ENCODE results near the gene PLK1.

The PLK1 gene

GRCh38 chr16:23666571-23667354, 11.9 kb upstream of the PLK1 start:
- H3K27ac ChIP-seq = no peak overlapping the region
- POLR2A ChIA-PET (ENCODE audit: low non-redundant PET) = no interaction called here
- CTCF ChIA-PET = interaction anchor here (2.1 kb wide), 1 partner anchor 12 kb away, joined by 5 read pairs; the partner anchor contains the start of gene PLK1
- no peak for TF ChIP-seq CTCF (conservative IDR thresholded peaks at IDR 0.05; ENCODE audit: low read depth)
- no peak for DNase-seq (ENCODE audit: low spot score)

- no peak for TF ChIP-seq CTCF (conservative IDR thresholded peaks at IDR 0.05; ENCODE audit: low read depth)
- no peak overlapping the region for H3K27ac ChIP-seq
- no peak for DNase-seq (ENCODE audit: low spot score)
- POLR2A ChIA-PET (ENCODE audit: low non-redundant PET) = interaction anchor here (0.5 kb wide), 1 partner anchor 25 kb away, joined by 3 read pairs; no protein-coding TSS in a partner anchor
- CTCF ChIA-PET = interaction anchor here (2.1 kb wide), 1 partner anchor 11 kb away, joined by 5 read pairs; the partner anchor contains the start of gene PLK1
Observed at GRCh38 chr16:23667355-23667659, 11.4 kb upstream of the PLK1 start.

- CTCF ChIA-PET = interaction anchor here (0.6 to 2.1 kb wide), 3 partner anchors 10 to 116 kb away, joined by 3 to 5 read pairs (median 3); partner anchors contain the start of gene PLK1
- H3K27ac ChIP-seq = no peak overlapping the region
- POLR2A ChIA-PET (ENCODE audit: low non-redundant PET) = no interaction called here
- no peak for TF ChIP-seq CTCF (conservative IDR thresholded peaks at IDR 0.05; ENCODE audit: low read depth)
- no peak for DNase-seq (ENCODE audit: low spot score)
Observed at GRCh38 chr16:23668225-23668624, 10.5 kb upstream of the PLK1 start.

GRCh38 chr16:23668873-23669272, 9.8 kb upstream of the PLK1 start:
- DNase-seq (ENCODE audit: low spot score) = no peak
- CTCF ChIA-PET = interaction anchor here (0.6 to 2.1 kb wide), 2 partner anchors 9 to 117 kb away, joined by 3 to 5 read pairs; partner anchors contain the start of gene PLK1
- no peak overlapping the region for H3K27ac ChIP-seq
- no peak for TF ChIP-seq CTCF (conservative IDR thresholded peaks at IDR 0.05; ENCODE audit: low read depth)
- POLR2A ChIA-PET (ENCODE audit: low non-redundant PET) = no interaction called here

GRCh38 chr16:23670137-23670776, 8.4 kb upstream of the PLK1 start:
- peak; percentile 53 for DNase-seq (ENCODE audit: low spot score)
- no peak for TF ChIP-seq CTCF (conservative IDR thresholded peaks at IDR 0.05; ENCODE audit: low read depth)
- ChIA-PET POLR2A (ENCODE audit: low non-redundant PET) (no interaction called here), CTCF (no interaction called here)
- no peak overlapping the region for H3K27ac ChIP-seq

GRCh38 chr16:23673971-23674614, 4.6 kb upstream of the PLK1 start:
- TF ChIP-seq CTCF (conservative IDR thresholded peaks at IDR 0.05; ENCODE audit: low read depth) = no peak
- CTCF ChIA-PET = interaction anchor here (0.6 to 0.8 kb wide), 2 partner anchors 134 to 1379 kb away, joined by 3 to 4 read pairs; no protein-coding TSS in a partner anchor
- no peak overlapping the region for H3K27ac ChIP-seq
- POLR2A ChIA-PET (ENCODE audit: low non-redundant PET) = no interaction called here
- no peak for DNase-seq (ENCODE audit: low spot score)
